CD4-positive, alpha-beta T cell treated with Interleukin-1 beta for 1 hour (primary cell): ENCODE data around the gene PLEKHF1.
"Not testable (repeated sequence)": the region's sequence is repeated elsewhere in the genome, so short reads cannot be mapped to it uniquely, and the experiment has no call there.

Experiments
- DNase-seq, 2 donors: peaks; one replicate each; pipeline ENCODE4 v3.0.0-alpha.2; 2020 to 2022

The PLEKHF1 gene

GRCh38 chr19:29704562-29705558, 39.6 kb downstream of the PLEKHF1 start:
- no peak for DNase-seq

GRCh38 chr19:29705706-29706105, 40.4 kb downstream of the PLEKHF1 start:
- no peak for DNase-seq

- no peak for DNase-seq
Observed at GRCh38 chr19:29706635-29707034, 41.4 kb downstream of the PLEKHF1 start.

- DNase-seq: no peak
Observed at GRCh38 chr19:29708554-29709439, 43.5 kb downstream of the PLEKHF1 start.

- not testable (repeated sequence) for DNase-seq
Observed at GRCh38 chr19:29709440-29709798, 44.2 kb downstream of the PLEKHF1 start.

- DNase-seq: peak in 1 of 2 donors; percentile 16
Observed at GRCh38 chr19:29711584-29712132, 46.4 kb downstream of the PLEKHF1 start.

- DNase-seq: peak in 1 of 2 donors; percentile 13
Observed at GRCh38 chr19:29712744-29713516, 47.7 kb downstream of the PLEKHF1 start.

GRCh38 chr19:29714371-29714952, 49.2 kb downstream of the PLEKHF1 start:
- DNase-seq: peak; percentile 70

GRCh38 chr19:29714953-29715700, 49.9 kb downstream of the PLEKHF1 start, which contains the start of gene C19orf12:
TSS of gene C19orf12 (minus strand) at chr19:29715261. CDS start at chr19:29708413, 6,848 bp downstream.
- DNase-seq: peak; percentile 47 to 55

GRCh38 chr19:29715701-29716581, 50.7 kb downstream of the PLEKHF1 start:
- DNase-seq: no peak

- DNase-seq: no peak
Observed at GRCh38 chr19:29717051-29717450, 51.8 kb downstream of the PLEKHF1 start.

GRCh38 chr19:29724102-29724641, 58.9 kb downstream of the PLEKHF1 start:
- DNase-seq: no peak

GRCh38 chr19:29724746-29725145, 59.5 kb downstream of the PLEKHF1 start:
- no peak for DNase-seq
